Renal cortical epithelial cell (primary cell): ENCODE results near the gene MED27. TPM values are rescaled to one million over a fixed set of nuclear protein-coding genes. Genes with fewer than 3 reads are reported as not detected.
"Not testable (repeated sequence)": the region's sequence is repeated elsewhere in the genome, so short reads cannot be mapped to it uniquely, and the experiment has no call there.

Experiments used
- DNase-seq: peaks from one replicate; pipeline ENCODE4 v3.0.0-alpha.2; 2011; ENCODE audit warnings: low read depth
- total RNA-seq: library from RNA; depleted of rRNA; stranded (reverse); fragments of >200 nt; gene quantifications from 2 replicates; pipeline ENCODE4 v1.2.3, GENCODE V29; 2014

MED27 gene
- total RNA-seq, 1 donor from 2014 or later: 14.1 TPM

DNA sequence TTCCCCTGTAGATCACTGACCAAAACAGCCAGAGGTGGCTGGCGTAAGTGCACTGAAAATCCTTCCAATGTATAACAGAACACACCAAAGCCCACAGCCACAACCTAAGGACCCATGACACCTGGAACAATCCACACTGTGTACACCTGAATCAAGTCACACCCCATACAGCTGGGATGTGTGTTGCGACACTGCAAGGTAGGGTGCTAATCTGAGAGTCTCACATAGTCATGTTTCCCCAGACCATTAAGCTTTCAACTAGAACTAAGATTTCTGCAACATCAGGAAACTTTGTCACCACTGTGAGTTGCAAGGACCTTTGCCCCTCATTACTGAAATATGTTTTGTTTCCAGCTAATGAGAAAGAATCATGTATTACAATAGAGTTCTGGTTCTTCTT is 59.4 kb downstream of the MED27 start:
- DNase-seq: peak; percentile 24

DNA sequence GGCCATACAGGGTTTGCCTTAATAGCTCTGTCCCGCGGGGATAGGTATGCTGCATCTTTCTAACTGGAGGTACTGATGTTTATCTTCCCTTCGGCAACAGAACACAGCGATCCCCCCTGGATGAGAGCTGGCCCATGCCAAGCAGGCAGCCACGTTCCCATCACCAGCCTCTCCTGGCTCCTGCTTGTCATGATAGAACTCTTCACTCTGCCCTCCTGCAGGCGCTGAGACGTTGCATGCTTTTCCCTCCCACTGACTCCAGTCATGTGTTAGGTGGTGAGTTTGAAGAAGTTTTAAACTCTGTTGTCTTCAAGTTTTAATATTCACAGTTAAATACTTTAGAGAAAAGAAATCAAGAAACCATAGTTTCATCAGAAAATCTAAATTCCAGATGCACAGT is 60.0 kb downstream of the MED27 start:
- no peak for DNase-seq

DNA sequence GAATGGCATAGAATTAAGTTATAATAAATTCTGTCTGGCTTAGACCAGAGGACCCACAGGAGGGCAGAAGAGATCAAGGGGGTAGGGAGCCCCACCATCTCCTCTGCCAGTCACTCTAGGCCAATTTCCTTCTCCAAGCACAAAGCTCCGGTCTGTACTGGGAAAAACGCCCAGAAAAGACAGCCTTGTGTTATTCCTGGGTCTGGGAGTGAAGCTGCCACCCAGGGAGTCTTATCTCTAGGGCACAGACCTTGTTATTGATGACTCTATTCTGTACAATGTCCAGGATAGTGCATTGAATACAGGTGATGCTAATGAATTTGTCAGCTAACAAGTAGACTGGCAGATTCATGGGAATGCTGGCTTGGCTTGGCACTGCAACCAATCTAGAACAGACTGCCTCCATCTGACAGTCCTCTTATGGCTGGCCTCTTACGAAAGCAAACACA is 60.7 kb downstream of the MED27 start:
- no peak for DNase-seq

DNA sequence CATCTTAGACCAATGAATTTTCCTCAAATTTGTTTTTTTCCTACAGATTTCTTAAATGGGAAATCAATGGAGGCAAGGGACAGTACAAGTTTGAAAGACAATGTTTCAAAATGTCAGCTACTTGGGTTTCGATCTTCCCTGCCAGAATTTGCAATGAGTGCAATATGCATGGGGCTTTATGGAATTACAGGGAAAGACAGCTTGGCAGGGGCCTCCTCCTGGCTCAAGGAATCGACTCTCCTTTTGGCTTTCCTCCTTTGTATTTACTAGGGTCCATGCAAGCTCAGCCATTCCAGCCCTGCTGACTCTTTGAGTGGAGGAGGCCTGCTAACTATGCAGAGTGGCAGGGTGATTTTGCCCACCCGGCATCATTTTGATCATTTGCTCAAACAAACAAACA is 63.2 kb downstream of the MED27 start:
- no peak for DNase-seq

DNA sequence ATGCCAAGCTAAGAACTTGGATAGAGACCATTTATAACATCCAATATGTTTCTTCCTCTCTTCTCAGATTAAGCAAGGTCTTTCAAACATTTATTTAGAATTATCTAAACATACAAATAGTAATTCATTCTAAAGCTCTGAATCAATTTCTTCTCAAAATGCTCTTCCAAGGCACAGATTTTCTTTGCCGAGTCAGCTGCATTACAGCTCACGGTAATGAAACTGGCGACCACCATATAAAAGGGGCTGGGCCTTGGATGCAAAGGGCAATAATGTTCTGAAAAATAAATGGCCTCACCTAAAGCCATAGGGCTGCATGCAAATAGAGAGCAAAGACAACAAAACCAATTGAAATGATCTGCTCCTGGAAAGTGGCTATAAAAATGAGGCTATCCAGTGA is 63.8 kb downstream of the MED27 start:
- DNase-seq: no peak

DNA sequence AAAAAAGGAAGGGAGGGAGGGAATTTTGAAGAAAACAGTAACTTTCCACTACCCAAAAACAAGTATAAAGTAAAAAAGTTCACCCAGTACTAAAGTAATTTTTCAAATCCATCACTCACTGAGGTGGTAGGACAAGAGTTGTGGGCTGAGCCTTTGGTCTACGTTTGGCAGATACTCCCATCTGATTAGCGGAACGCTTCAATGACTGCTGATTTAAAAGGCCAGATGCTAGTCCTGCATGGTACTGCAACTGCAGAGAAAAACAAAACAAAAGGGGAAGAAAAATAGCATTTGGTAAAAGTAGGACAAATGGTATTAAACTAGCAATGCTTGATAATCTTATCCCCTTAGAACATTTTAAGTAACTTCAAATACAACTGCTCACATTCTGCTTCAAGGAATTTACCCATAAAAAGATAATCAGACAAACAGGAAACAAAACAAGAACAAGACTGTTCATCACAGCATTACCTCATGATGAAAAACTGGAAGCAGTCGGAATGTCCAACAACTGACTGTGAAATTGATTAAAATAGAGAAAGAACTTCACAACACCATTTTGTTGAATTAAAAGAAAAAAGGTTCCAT is 65.4 kb downstream of the MED27 start:
- no peak for DNase-seq

DNA sequence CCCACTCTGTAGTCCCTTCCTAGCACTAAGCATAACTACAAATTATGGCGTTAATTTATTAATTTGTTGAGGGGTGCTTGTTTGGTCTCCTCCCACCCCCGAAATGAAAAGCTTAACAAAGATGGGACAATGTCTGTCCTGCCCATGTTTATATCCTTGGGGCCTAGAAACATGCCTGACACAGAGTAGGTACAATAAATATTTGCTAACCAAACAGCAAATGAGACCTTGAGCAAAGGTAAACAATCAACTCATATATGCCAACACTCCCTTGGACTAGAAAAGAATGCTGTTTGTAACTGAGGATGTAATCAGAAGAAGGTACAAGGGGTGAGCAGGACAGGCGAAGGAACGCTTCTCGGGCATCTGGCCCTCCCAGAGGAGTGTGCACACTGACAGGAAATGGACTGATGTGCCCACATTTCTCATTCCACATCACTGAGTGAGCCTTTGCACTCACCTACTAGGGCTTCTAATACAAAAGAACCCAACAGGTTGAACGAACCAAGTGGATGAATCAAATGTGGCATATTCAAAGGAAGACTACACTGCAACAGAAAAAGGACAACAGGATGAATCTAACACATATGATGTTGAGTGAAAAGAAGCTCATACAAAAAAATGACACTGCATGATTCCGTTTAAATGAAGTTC is 66.8 kb downstream of the MED27 start:
- no peak for DNase-seq

DNA sequence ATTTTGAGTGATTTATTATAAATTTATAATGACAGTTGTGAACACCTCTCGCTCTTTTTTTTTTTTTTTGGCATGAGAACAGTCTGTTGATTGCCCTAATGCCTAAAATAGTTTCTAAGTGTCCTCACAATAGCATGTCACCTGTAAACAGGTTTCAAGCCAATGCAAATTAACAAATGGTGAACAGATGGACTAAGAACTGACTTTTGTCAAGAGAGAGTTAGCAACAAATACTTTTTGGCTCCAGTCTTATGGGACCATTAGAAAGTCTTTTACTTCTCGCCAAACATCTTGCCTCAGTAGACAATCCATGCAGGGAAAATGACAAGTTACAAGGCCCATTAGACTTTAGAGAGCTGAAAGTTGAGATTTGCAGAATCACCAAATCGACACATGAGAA is 67.8 kb downstream of the MED27 start:
- DNase-seq: no peak

DNA sequence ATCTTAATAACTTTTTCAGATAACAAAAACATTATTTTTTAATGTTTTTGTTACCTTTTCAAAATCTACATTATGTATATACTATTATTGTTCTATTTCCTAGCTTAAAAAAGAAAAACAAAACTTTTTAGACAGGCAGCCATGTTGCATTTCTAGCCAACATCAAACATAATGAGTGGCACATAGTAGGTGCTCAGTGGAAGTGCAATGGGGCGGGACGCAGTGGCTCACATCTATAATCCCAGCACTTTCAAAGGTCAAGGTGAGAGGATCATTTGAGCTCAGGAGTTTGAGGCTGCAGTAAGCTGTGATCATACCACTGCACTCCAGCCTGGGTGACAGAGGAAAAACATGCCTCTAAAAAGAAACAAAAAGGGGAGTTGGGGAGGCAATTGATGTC is 68.4 kb downstream of the MED27 start:
- no peak for DNase-seq

DNA sequence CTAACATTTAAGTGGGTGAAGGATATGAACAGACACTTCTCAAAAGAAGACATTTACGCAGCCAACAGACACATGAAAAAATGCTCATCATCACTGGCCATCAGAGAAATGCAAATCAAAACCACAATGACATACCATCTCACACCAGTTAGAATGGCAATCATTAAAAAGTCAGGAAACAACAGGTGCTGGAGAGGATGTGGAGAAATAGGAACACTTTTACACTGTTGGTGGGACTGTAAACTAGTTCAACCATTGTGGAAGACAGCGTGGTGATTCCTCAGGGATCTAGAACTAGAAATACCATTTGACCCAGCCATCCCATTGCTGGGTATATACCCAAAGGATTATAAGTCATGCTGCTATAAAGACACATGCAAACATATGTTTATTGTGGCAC is 69.5 kb downstream of the MED27 start:
- DNase-seq: not testable (repeated sequence)

DNA sequence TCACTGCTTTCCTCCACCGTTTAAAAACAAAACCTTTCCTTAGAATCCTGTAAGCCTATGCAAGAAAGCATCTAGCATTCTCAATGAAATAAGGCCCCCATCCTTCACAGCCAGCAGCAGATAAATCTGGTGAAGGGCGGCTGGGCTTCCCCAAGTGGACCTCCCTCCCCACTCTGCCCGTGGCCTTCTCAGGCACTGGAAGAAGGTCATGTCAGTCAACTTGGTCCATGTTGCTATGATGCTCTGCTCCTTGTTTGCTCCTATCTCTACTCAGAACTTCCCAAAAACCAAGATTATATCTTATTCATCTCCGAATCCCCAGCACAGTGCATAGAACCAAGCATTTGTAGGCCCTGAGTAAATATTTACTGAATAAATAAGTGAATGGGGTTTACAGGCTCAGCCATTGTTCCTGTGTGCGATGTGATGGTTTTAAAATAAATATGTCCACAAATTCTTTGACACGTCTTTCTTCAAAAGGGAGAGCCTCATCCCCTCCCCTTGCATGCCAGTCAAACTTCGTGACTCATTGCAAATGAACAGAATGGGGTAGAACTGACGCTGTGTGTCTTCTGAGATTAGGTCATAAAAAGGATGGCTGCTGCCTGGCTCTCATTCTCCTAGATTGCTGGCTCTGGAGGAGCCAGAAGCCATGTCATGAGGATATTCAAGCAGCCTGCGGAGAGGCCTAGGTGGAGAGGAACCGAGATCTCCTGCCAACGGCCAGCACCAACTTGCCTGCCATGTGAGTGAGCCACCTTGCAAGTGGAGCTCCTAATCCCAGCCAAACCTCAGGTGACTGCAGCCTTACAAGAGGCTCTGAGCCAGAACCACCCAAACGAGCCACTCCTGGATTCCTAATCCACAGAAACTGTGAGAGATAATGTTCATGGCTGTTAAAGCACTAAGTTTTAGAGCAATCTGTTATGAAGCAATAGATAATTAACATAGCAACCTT is 70.5 kb downstream of the MED27 start:
- DNase-seq: no peak

DNA sequence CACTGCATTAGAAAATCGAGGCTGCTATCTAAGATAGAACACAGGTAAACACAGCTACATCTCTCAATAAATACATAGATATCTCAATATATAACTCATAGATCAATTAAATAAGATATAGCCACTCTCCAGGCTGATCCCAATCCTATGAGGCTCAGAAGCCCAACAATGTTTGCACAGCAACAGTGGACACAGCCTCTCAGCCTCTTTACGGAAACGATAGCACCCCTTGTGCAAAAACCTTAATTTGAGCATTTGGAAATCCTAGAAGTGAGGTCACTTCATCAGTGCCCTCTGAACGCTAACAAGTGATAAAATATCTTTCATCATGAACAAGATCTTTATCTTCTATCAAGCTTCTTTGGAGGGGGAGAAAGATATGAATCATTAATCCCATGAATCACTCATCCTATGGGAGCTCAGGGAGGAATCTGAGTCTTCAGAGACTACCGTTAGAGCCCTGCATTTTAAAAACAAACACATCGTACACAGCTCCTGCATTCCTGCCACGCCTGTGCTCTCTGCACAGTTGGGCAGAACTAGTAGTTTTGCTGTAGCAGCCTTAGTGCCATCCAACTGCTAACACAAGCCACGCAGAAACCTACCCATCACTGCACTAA is 71.4 kb downstream of the MED27 start:
- peak; percentile 62 for DNase-seq

DNA sequence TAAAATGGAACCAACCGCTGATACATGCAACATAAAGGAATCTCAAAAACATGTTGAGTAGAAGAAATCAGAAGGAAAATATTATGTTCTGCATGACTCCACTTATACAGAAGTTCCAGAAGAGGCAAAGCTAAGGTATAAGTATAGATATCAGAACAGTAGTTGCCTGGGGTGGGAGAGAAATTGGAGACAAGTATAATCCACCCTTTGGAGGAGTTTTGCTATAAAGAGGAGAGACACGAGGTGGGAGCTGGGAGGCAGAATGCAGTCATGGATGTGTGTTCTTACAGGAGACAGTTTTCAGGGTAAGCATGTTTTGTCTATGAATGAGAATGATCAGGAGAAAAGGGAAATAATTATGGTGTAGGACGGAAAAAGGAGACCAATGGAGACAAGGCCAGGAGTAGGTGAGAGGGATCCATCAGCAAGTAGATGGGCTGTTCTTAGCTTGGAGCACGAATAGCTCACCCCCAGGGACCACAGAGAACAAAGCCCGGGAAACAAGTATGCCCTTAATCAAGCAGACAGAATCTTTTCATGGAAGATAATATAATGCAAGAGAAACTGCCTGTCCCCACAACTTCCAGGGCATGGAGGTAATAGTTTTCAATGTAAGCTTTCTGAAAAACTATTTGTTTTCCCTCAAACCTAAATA is 72.2 kb downstream of the MED27 start:
- no peak for DNase-seq

DNA sequence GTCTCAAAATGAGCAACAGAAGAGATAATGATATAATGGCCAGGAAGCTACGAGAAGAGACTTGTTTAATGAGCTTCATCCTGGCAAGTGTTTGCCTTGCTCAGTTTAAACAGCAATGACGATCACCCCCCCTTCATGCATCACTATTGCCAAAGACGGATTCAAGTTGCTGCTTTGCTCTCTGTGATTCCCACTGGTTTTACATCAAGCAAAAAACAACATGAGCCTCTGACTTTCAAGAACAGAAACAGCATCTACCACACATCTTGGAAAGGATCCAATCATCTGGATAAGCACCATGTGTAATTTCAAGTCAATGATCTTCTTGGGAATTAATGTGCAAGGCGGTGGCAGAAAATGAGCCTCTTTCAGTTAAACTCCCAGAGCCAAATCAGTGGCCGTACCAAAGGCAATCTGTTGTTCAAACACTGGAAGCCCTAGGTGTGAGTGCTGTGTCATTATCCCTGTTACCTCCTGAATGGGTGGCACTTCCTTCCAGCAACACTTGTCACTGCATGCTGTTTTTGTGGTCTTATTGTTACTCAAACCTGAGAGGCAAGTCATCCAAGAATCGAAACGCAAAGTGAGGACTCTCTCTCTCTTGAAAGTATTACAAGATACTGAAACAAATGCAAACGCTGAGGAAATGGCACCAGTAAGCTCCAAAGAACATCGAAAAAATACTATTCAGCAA is 72.8 kb downstream of the MED27 start:
- no peak for DNase-seq

DNA sequence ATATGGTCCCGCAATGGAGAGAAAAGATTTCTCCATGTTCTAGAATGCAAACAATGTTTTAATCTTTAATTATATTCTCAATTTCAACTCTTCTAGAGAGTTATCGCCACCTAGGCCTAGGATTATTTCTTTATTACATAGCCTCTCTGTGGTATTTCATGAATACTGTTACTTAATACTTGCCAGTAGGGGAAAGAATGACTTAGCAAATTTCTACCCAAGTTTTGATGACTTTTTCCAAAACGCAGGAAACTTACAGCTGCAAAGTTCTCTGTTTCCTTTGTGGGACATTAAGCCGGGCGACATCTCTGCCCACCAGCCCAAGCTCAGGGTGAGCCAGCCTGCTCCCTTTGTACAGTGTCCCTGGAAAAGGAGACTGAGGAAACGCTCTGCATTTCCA is 73.8 kb downstream of the MED27 start:
- no peak for DNase-seq

DNA sequence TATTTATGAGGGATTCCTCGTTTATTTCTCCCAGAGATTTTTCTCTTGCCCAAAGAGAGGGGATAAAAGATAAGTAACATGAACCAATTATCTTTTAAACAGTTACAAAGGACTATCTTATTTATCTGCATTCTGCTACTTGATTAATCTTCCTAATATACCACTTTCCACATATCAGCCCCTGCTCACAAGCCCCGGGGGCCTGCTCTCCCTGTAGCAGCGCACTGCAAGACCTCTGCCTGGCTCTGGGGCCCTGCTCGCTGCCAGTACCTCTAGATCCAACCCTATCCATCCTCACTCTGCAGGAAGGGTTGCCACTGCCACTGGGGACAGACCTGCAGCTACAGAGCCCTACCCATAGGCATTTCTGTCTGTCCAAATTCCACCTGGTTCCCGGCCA is 75.3 kb downstream of the MED27 start:
- no peak for DNase-seq

DNA sequence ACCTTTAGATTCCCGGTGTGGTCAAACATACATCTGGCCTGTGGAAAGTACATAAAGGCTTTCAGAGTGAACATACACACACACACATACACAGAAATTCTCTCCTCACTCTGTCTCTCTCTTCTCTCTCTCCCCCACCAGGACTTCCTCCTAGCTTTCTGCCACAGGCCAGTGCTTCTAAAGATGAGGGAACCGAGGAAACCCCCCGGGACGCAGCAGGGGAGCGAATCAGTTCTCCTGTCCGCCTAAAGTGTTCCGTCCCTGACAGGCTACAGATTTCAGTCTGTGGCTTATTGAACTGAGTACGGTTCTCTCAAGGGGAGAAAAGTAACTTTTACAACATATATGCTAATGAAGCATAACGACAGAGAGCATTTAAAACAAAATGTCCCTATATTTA is 75.8 kb downstream of the MED27 start:
- DNase-seq: no peak

DNA sequence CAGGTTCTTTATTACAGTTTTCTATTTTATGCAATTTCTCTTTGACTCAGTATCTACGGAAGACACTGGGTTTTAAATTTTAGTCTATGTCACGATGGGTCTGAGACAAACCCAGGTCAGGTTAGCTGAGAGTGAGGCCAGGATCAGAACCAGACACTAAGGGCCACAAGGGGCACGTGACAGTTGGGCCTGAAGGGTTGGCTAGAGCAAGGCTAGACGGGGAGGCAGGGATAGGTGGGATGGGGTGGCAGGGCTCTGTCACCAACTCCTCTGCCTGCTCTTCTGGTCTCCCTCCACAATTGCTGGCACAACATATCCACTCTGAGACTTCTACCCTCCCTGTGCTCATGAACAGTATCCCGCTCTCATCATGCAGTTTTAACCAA is 76.4 kb downstream of the MED27 start:
- no peak for DNase-seq

DNA sequence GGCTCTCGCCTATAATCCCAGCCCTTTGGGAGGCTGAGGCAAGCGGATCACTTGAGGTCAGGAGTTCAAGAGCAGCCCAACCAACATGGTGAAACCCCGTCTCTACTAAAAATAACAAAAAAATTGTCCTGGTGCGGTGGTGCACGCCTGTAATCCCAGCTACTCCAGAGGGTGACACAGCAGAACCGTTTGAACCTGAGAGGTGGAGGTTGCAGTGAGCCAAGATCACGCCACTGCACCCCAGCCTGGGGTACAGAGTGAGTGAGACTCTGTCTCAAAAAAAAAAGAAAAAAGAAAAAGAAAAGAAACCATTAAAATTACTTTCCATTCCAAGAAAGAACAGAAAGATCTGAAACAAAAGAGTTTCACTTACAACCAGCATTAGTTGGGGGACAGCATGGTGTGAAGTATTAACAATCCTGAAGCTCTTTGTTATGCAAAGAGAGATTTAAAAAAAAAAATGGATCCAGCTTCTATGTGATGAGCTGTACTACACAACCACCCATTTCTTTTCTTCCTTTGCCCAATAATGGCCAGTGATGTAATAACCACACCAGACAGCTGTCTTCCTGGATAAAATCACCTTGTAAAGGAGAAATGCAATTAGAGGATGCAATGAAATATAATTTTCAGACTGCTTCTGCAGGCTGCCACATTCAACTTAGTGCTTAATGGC is 76.9 kb downstream of the MED27 start:
- no peak for DNase-seq

DNA sequence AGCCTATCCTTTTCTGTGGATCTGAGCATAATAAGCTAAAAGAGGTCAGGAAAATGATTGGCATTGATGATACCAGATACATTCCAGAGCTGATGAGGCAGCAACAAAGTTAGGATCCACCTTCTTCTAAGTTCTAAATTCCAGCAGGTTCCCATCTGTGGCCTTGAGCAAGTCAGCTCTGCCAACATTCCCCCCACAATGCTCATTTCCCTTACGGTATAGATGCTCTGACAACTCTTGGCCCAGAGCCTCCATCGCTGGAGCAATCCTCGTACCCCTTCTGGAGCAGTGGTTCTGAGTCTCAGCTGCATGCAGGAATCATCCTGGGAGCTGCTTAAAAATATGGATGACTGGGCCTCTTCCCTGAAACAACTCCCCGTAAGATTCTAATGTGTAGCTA is 78.1 kb downstream of the MED27 start:
- DNase-seq: no peak

DNA sequence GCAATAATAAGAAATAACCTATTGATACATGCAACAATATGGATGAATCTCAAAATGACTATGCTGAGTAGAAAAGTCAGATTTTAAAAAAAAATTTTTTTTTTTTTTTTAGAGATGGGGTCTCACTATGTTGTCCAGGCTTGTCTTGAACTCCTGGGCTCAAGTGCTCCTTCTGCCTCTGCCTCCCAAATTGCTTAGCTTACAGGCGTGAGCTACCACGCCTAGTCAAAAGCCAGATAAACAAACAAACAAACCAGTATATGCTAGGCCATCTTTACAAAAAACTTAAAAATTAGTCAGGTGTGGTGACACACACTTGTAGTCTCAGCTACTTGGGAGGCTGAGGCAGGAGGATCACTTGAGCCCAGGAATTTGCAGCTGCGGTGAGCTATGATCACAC is 79.0 kb downstream of the MED27 start:
- no peak for DNase-seq
